MG63 (cell line): ENCODE results near the gene NDUFS6. TPM values are rescaled to one million over a fixed set of nuclear protein-coding genes. Genes with fewer than 3 reads are reported as not detected.
"Not testable (repeated sequence)": the region's sequence is repeated elsewhere in the genome, so short reads cannot be mapped to it uniquely, and the experiment has no call there.

ENCODE experiments used
- DNase-seq: peaks from one replicate; pipeline ENCODE4 v3.0.0-alpha.2; 2020
- H3K27me3 ChIP-seq: fragments of 250-450 bp; sonication (Bioruptor Pico); 2 replicates; pipeline ENCODE4 v1.5.1; 2020; ENCODE audit warnings: mild to moderate bottlenecking, moderate library complexity
- H3K36me3 ChIP-seq: fragments of 250-450 bp; sonication (Bioruptor Pico); 2 replicates; pipeline ENCODE4 v1.5.1; 2020; ENCODE audit warnings: mild to moderate bottlenecking, moderate library complexity
- H3K4me3 ChIP-seq: fragments of 250-450 bp; sonication (Bioruptor Pico); 2 replicates; pipeline ENCODE4 v1.5.1; 2020; ENCODE audit warnings: mild to moderate bottlenecking, moderate library complexity
- H3K9me3 ChIP-seq: fragments of 250-450 bp; sonication (Bioruptor Pico); 2 replicates; pipeline ENCODE4 v1.5.1; 2020; ENCODE audit warnings: mild to moderate bottlenecking, moderate library complexity
- total RNA-seq: library from RNA; depleted of rRNA; stranded (reverse); fragments of >200 nt; shearing (Covaris generic); gene quantifications from 2 replicates; pipeline ENCODE4 v1.2.3, GENCODE V29; 2014; ENCODE audit warnings: low replicate concordance

The NDUFS6 gene
- total RNA-seq, 1 experiment from 2014 or later = 215 TPM

DNA sequence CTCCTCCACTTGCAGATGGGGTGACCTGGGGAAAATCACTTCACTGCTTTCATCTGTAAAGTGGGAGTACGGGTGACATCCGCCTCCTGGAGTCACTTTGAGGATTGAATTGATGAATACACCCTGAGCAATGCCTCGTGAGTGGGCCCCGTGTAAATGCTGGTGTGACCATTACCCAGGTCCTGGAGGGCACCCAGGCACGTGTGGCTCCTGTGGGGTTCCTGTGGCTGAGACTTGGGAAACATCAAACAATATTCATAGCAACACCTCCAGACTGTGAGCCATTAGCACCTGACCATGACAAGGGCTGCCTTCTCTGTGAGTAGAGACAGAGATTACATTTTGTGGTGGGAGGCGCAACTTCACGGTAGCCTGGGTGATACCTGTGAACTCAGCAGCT is 13.0 kb upstream of the NDUFS6 start:
- no peaks in the 10 kb centered on the region for H3K27me3 ChIP-seq
- no peak for DNase-seq
- H3K36me3 ChIP-seq = no peaks in the 10 kb centered on the region; the same call in 1 of the 2 replicates
- H3K9me3 ChIP-seq = no peaks in the 10 kb centered on the region
- H3K4me3 ChIP-seq = no peak overlapping the region

- Histone ChIP-seq H3K36me3 (peaks cover 1% of the 10 kb centered on the region), H3K9me3 (peaks cover 2% of the 10 kb centered on the region; the same call in 1 of the 2 replicates), H3K27me3 (no peaks in the 10 kb centered on the region), H3K4me3 (no peak overlapping the region)
- no peak for DNase-seq
Observed at GRCh38 chr5:1788828-1789227, 12.4 kb upstream of the NDUFS6 start.

GRCh38 chr5:1789438-1789833 is 11.8 kb upstream of the NDUFS6 start:
- peak; percentile 85 for DNase-seq
- not testable (repeated sequence) for H3K36me3 ChIP-seq, H3K9me3 ChIP-seq, H3K27me3 ChIP-seq, H3K4me3 ChIP-seq

GRCh38 chr5:1789834-1790471 is 11.3 kb upstream of the NDUFS6 start:
- H3K36me3 ChIP-seq = peaks cover 7% of the 10 kb centered on the region
- H3K27me3 ChIP-seq = no peaks in the 10 kb centered on the region
- DNase-seq = peak; percentile 90
- H3K9me3 ChIP-seq = peaks cover 2% of the 10 kb centered on the region; the same call in 1 of the 2 replicates
- H3K4me3 ChIP-seq = peak overlapping the region; percentile 1

DNA sequence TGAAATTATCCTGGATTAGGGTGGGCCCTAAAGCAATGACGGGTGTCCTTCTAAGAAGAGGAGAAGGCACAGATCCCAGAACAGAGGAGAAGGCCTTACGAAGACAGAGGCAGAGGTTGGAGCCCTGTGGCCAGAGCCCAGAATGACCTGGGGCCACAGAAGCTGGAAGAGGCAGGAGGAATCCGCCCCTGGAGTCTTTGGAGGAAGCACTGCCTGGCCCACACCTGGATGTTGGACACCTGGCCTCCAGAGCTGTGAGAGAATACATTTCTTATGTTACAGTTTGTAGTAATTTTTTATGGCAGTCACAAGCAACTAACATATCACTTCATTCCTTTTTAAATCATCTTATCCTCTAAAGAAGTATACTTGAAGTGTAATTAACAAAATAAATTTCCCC is 10.0 kb upstream of the NDUFS6 start:
- Histone ChIP-seq H3K27me3 (no peaks in the 10 kb centered on the region), H3K36me3 (peaks cover 11% of the 10 kb centered on the region), H3K9me3 (peaks cover 2% of the 10 kb centered on the region; the same call in 1 of the 2 replicates), H3K4me3 (no peak overlapping the region)
- DNase-seq = no peak

GRCh38 chr5:1792842-1793266 is 8.4 kb upstream of the NDUFS6 start:
- Histone ChIP-seq H3K27me3 (no peaks in the 10 kb centered on the region), H3K9me3 (peaks cover 2% of the 10 kb centered on the region; the same call in 1 of the 2 replicates), H3K36me3 (peaks cover 26% of the 10 kb centered on the region), H3K4me3 (no peak overlapping the region)
- peak; percentile 93 for DNase-seq

DNA sequence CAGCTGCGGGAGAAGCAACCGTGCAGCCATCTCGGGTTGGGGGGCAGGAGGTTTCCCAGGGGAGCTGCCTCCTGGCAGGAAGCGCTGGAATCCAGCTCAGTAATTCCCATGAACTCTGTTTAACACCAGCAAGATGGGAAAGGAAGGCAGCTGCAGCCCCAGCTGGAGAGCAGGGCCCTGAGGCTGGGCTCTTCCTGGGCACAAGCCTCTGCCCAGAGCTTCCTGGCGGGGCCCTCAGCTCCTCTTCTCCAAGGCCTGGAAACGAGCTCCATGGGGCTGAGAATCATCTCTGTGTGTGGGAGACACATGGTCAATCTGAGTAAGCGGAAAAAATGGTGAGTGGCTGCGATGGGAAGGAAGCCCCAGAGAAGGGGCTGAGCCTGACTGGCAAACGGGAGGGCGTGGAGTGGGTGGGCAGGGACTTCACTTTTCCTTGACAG is 7.9 kb upstream of the NDUFS6 start:
- Histone ChIP-seq H3K9me3 (peaks cover 2% of the 10 kb centered on the region; the same call in 1 of the 2 replicates), H3K36me3 (peaks cover 31% of the 10 kb centered on the region), H3K4me3 (0 out of 2 replicates have a peak overlapping the region, but pooled peaks have one; percentile 0), H3K27me3 (no peaks in the 10 kb centered on the region)
- DNase-seq = peak; percentile 89

- Histone ChIP-seq H3K4me3 (peak overlapping the region; percentile 2; the same call in 1 of the 2 replicates), H3K9me3 (peaks cover 2% of the 10 kb centered on the region; the same call in 1 of the 2 replicates), H3K36me3 (peaks cover 39% of the 10 kb centered on the region), H3K27me3 (no peaks in the 10 kb centered on the region)
- DNase-seq = peak; percentile 100
Observed at GRCh38 chr5:1793966-1794900, 7.0 kb upstream of the NDUFS6 start.

GRCh38 chr5:1794901-1795290 is 6.3 kb upstream of the NDUFS6 start:
- no peaks in the 10 kb centered on the region for H3K27me3 ChIP-seq
- DNase-seq = no peak
- peaks cover 3% of the 10 kb centered on the region for H3K9me3 ChIP-seq
- H3K4me3 ChIP-seq = no peak overlapping the region
- peaks cover 42% of the 10 kb centered on the region for H3K36me3 ChIP-seq

DNA sequence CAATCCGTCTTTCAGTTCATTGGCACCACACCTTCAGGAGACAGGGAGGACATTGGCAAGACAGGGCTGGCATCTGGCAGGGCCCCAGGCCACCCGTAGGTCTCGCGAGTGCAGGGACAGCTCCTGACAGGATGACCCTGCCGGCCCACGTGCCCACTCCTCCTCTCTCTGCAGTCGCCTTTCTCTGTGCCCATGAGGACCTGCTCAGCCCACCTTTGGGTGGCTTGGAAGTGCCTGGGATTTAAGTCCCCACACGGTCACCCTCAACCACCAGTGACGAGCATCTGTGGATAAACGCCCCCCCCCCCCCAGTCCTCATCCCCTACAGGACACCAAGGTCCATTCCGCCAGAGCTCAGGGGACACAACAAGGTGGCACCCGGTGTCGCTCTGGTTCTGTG is 5.7 kb upstream of the NDUFS6 start:
- Histone ChIP-seq H3K36me3 (peaks cover 42% of the 10 kb centered on the region), H3K9me3 (peaks cover 6% of the 10 kb centered on the region), H3K4me3 (no peak overlapping the region), H3K27me3 (no peaks in the 10 kb centered on the region)
- DNase-seq = no peak

DNA sequence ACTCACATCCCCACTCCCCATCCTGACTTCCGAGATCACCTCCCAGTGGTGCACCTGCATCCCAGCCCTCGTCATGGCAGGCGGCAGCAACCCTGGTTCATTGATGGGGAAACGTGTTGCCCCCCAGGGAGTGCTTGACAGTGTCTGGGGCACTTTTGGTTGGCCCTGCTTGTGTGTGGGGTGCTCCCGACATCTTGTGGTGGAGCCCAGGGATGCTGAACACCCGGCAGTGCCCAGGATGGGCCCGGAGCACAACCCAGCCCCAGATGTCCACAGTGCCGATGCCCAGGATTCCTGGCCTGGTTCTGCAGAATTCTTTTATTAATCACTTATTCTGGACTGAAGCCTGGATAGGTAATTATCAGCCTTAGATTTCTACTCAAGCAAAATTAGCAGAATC is 5.3 kb upstream of the NDUFS6 start:
- H3K27me3 ChIP-seq = no peaks in the 10 kb centered on the region
- no peak overlapping the region for H3K4me3 ChIP-seq
- no peak for DNase-seq
- H3K36me3 ChIP-seq = peaks cover 42% of the 10 kb centered on the region
- H3K9me3 ChIP-seq = peaks cover 6% of the 10 kb centered on the region

DNA sequence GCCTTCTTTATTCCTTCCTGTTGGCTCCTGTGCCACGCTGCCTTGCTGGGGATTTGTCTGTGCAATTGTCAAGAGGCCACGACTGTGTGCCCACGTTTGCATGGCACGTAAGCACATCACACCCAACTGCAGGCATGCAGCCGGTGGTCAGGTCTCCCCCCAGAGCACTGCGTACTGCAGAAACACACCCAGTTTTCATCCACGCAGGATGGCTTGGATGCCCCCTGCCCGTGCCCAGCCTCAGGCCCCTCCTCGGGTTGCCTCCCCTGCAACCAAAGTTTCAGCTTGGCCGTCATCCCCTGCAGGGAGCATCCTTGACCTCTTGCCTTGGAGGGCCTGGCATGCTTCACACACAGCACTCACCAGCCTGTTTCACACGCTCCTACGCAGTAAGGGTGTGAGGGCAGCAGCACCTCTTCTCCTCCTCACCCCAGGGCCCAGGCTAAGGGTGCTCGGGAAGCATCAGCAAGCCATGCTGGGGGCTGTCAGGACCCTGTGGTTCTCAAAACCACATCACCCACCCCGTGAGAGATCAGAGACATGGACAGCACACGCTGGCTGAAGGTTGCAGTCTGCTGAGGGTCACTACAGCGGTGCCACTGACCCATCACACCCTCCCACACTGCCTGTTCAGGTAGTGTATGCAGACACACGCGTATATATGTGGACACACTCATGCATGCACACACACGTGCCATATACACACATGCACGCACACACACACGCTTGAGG is 4.7 kb upstream of the NDUFS6 start:
- Histone ChIP-seq H3K4me3 (no peak overlapping the region), H3K36me3 (peaks cover 44% of the 10 kb centered on the region), H3K9me3 (peaks cover 6% of the 10 kb centered on the region), H3K27me3 (no peaks in the 10 kb centered on the region)
- DNase-seq = no peak

GRCh38 chr5:1797103-1797800 is 4.0 kb upstream of the NDUFS6 start:
- peaks cover 44% of the 10 kb centered on the region for H3K36me3 ChIP-seq
- H3K4me3 ChIP-seq = no peak overlapping the region
- no peaks in the 10 kb centered on the region for H3K27me3 ChIP-seq
- DNase-seq = no peak
- H3K9me3 ChIP-seq = peaks cover 6% of the 10 kb centered on the region

- no peaks in the 10 kb centered on the region for H3K27me3 ChIP-seq
- H3K9me3 ChIP-seq = peaks cover 6% of the 10 kb centered on the region
- DNase-seq = no peak
- peaks cover 50% of the 10 kb centered on the region for H3K36me3 ChIP-seq
- H3K4me3 ChIP-seq = no peak overlapping the region
Observed at GRCh38 chr5:1797855-1798254, 3.4 kb upstream of the NDUFS6 start.

DNA sequence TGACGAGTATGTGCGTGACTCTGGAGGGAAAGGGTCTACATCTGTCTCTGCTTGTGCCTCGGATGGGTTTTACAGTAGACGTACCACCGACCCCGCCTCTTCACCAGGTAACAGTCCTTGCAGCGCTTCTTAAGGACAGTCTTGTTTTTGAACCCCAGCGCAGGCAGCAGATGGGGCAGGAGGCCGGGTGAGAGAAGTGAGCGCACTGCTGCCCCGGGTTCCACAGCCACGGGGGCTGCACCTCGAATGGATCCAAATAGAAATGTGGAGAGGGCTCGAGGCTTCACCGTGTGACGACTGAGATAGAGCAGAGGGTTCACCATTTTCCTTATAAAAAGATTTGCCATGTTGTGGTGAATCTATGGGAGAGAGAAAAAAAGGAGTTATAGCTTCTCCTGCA is 2.6 kb upstream of the NDUFS6 start:
- Histone ChIP-seq H3K36me3 (peaks cover 57% of the 10 kb centered on the region), H3K4me3 (peak overlapping the region; percentile 91)
- not testable (repeated sequence) for H3K27me3 ChIP-seq, H3K9me3 ChIP-seq, DNase-seq

DNA sequence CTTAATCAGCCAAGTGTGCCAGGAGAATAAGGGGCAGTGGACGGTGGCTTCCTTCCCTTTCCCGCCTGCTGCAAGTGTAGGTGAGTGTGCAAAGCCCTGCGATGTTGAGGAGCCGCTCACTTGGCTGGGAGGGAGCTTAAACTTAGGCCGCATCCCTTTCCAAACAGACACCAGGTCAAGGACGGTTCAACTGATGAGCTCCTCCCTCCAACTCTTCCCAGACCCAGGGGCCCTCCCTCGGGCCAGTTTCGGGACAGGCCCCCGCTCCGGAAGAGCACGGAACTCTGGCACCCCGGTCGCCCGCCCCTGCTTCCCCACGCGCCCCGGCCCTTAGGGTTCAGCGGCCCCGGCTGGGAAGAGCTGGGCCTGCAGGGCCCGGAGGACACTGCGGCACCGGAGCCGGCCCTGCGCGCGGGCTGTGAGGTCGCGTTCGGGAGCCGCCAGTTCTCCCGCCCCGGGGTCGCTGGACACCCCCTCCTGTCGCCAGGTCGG is 2.1 kb upstream of the NDUFS6 start:
- DNase-seq = peak; percentile 56
- H3K27me3 ChIP-seq = no peaks in the 10 kb centered on the region
- peak overlapping the region; percentile 91 for H3K4me3 ChIP-seq
- peaks cover 5% of the 10 kb centered on the region for H3K9me3 ChIP-seq
- peaks cover 59% of the 10 kb centered on the region for H3K36me3 ChIP-seq
